GM12878 (cell line): Measurements from ENCODE around the gene SYTL2. TPM values are rescaled to one million over a fixed set of nuclear protein-coding genes. Genes with fewer than 3 reads are reported as not detected.

ENCODE experiments used
- ATAC-seq: fragments of 200-7000 bp; cut with Tn5 transposase; 3 replicates; pipeline ENCODE4 v1.9.1; 2020; ENCODE audit warnings: mild to moderate bottlenecking, moderate library complexity
- BruUV-seq: library from RNA; stranded (reverse); fragments of 400-500 nt; replicated peaks from 2 replicates; lab custom pipeline; 2021; lab: Mats Ljungman, UMichigan
- CTCF ChIA-PET: fragments of 300-600 bp; sonication (Branson Sonifier 250); formaldehyde crosslinking; extraction: SDS; loops from one replicate; lab custom pipeline; 2021; ENCODE audit warnings: inconsistent platforms; lab: Yijun Ruan, JAX
- POLR2A ChIA-PET: fragments of 350-600 bp; formaldehyde crosslinking; extraction: SDS; loops from one replicate; lab custom pipeline; 2021; ENCODE audit warnings: inconsistent platforms; lab: Charles Lee
- RAD21 ChIA-PET: fragments of 300-600 bp; sonication (Branson Sonifier 250); formaldehyde crosslinking; loops from one replicate; lab custom pipeline; 2023; ENCODE audit warnings: antibody characterized with exemption; ENCODE audit not compliant: unreplicated experiment; lab: Charles Lee
- SMC1A ChIA-PET: fragments of 300-600 bp; sonication (Branson Sonifier 250); formaldehyde crosslinking; loops from one replicate; lab custom pipeline; 2023; ENCODE audit not compliant: unreplicated experiment, uncharacterized antibody; lab: Charles Lee
- DNase-seq: peaks from one replicate; pipeline ENCODE4 v3.0.0-alpha.2; 2011; ENCODE audit warnings: low read depth, low spot score
- FAIRE-seq: peaks from 3 replicates; lab custom pipeline; 2011; peaks lifted over from hg19 to GRCh38; lab: Jason Lieb, UNC
- H2AFZ ChIP-seq: 2 replicates; pipeline ENCODE4 v1.6.0; 2011; ENCODE audit warnings: low read depth, low read length, control low read depth; ENCODE audit not compliant: control insufficient read depth
- H3K27ac ChIP-seq: 2 replicates; pipeline ENCODE4 v1.5.1; 2011; ENCODE audit warnings: control low read depth; ENCODE audit not compliant: control insufficient read depth, insufficient read depth
- H3K27me3 ChIP-seq, 2 experiments: replicated peaks in 1 of 2; 2 replicates each; pipeline versions ENCODE4 v1.6.0 to v1.6.1; 2011; ENCODE audit warnings: low read length in 1 of 2; ENCODE audit not compliant: control insufficient read depth in 2 of 2, insufficient read depth in 2 of 2
- H3K36me3 ChIP-seq, 2 experiments: 2 replicates each; pipeline ENCODE4 v1.5.1; 2011; ENCODE audit warnings: low read length in 1 of 2; ENCODE audit not compliant: control insufficient read depth in 2 of 2, insufficient read depth in 2 of 2
- H3K4me1 ChIP-seq: 2 replicates; pipeline ENCODE4 v1.6.1; 2011; ENCODE audit warnings: mild to moderate bottlenecking, low read length, moderate library complexity, mixed read lengths; ENCODE audit not compliant: control insufficient read depth, insufficient read depth
- H3K4me2 ChIP-seq: 2 replicates; pipeline ENCODE4 v1.6.0; 2011; ENCODE audit warnings: control low read depth; ENCODE audit not compliant: control insufficient read depth, insufficient read depth
- H3K4me3 ChIP-seq: fragments of 200-600 bp; sonication (generic); 2 replicates; pipeline ENCODE4 v1.5.1; 2016
- H3K79me2 ChIP-seq: 2 replicates; pipeline ENCODE4 v1.6.0; 2011; ENCODE audit warnings: low read length; ENCODE audit not compliant: control insufficient read depth, insufficient read depth
- H3K9ac ChIP-seq: 2 replicates; pipeline ENCODE4 v1.8.0; 2011; ENCODE audit warnings: low read length, control low read depth, mixed read lengths; ENCODE audit not compliant: control insufficient read depth, insufficient read depth
- H3K9me3 ChIP-seq: replicated peaks from 3 replicates; pipeline ENCODE4 v1.5.1; 2011; ENCODE audit warnings: mild to moderate bottlenecking, low read length; ENCODE audit not compliant: control insufficient read depth, insufficient read depth
- H4K20me1 ChIP-seq: 2 replicates; pipeline ENCODE4 v1.6.0; 2011; ENCODE audit not compliant: control insufficient read depth, insufficient read depth
- BACH1 ChIP-seq: fragments of 450-650 bp; IDR thresholded peaks from 2 replicates; pipeline ENCODE4 v1.6.1; 2017; ENCODE audit warnings: mild to moderate bottlenecking, borderline replicate concordance
- BCLAF1 ChIP-seq: fragments of 450-650 bp; IDR thresholded peaks from 2 replicates; pipeline ENCODE4 v1.6.1; 2017; ENCODE audit warnings: antibody characterized with exemption, mild to moderate bottlenecking, moderate library complexity
- CBX3 ChIP-seq: fragments of 200-600 bp; sonication (generic); IDR thresholded peaks from 2 replicates; pipeline ENCODE4 v1.6.1; 2016; ENCODE audit warnings: low read depth, borderline replicate concordance
- EGR1 ChIP-seq, 2 experiments: IDR thresholded peaks; 1 replicate in 1 of 2; 2 replicates in 1 of 2; pipeline ENCODE4 v1.6.1; 2011 to 2012; ENCODE audit warnings: low read depth in 2 of 2, low read length in 2 of 2, borderline replicate concordance in 1 of 2, mild to moderate bottlenecking in 1 of 2, moderate library complexity in 1 of 2
- EZH2 ChIP-seq: IDR thresholded peaks from 2 replicates; pipeline ENCODE4 v1.6.1; 2012; ENCODE audit warnings: low read depth, mild to moderate bottlenecking, control low read depth, inconsistent platforms, low read length, borderline replicate concordance; ENCODE audit not compliant: control insufficient read depth
- HCFC1 ChIP-seq: fragments of 150-350 bp; IDR thresholded peaks from 2 replicates; pipeline ENCODE4 v1.6.1; 2014; ENCODE audit warnings: low read length
- MLLT1 ChIP-seq: fragments of 450-650 bp; IDR thresholded peaks from 2 replicates; pipeline ENCODE4 v1.6.1; 2016; ENCODE audit warnings: mild to moderate bottlenecking
- MYB ChIP-seq: fragments of 150-350 bp; IDR thresholded peaks from 2 replicates; pipeline ENCODE4 v1.6.1; 2014; ENCODE audit warnings: mild to moderate bottlenecking, low read depth, low read length, borderline replicate concordance
- POLR2AphosphoS2 ChIP-seq: IDR thresholded peaks from 2 replicates; pipeline ENCODE4 v1.6.1; 2011; ENCODE audit warnings: low read depth, mild to moderate bottlenecking, low read length, improper control_type of control experiment, moderate library complexity
- SRF ChIP-seq, 2 experiments: IDR thresholded peaks; 2 replicates each; pipeline ENCODE4 v1.6.1; 2011; ENCODE audit warnings: low read depth in 2 of 2, low read length in 2 of 2, mild to moderate bottlenecking in 1 of 2, moderate library complexity in 1 of 2
- ZBED1 ChIP-seq: IDR thresholded peaks from 2 replicates; pipeline ENCODE4 v1.6.1; 2016; ENCODE audit warnings: borderline replicate concordance
- ZNF592 ChIP-seq: fragments of 450-650 bp; IDR thresholded peaks from 2 replicates; pipeline ENCODE4 v1.6.1; 2017; ENCODE audit warnings: mild to moderate bottlenecking, moderate library complexity
- WGBS: methylation state at CpG from one replicate; pipeline ENCODE4 v1.1.6; 2016; ENCODE audit warnings: low lambda C conversion rate; ENCODE audit not compliant: insufficient replicate concordance, insufficient coverage; ENCODE audit errors: missing lambda C conversion rate; 5-methylcytosine and 5-hydroxymethylcytosine counted together
- in situ Hi-C: fragments of 300-500 bp; cut with MboI; formaldehyde crosslinking; loops from 9 replicates; pipeline ENCODE4 v1.14.3; 2018; ENCODE audit warnings: mixed read lengths
- intact Hi-C: fragments of 100-400 bp; cut with micrococcal nuclease; formaldehyde crosslinking; loops from one replicate; pipeline ENCODE4 v1.14.2; 2022; ENCODE audit not compliant: unreplicated experiment
- polyA plus RNA-seq, 11 experiments: library from polyadenylated mRNA; depleted of rRNA in 4 of 11; unstranded in 6 of 11; stranded (reverse) in 5 of 11; fragments of >200 nt; fragmentation: Nextera tagmentation in 4 of 11; fragmentation: Illumina TruSeq in 1 of 11; extraction: Ambion mirVana in 4 of 11; extraction: Trizol in 1 of 11; gene quantifications; 1 replicate in 1 of 11; 2 replicates in 10 of 11; pipeline versions ENCODE4 v1.2.1 to v1.2.3, GENCODE V29; 2011 to 2016; ENCODE audit warnings: inconsistent platforms in 2 of 11, missing spikeins in 2 of 11, low read depth in 1 of 11
- total RNA-seq, 4 experiments: library from RNA; depleted of rRNA in 3 of 4; stranded (reverse); fragments of >200 nt in 3 of 4; fragmentation: Illumina TruSeq in 1 of 4; extraction: Trizol in 1 of 4; gene quantifications; 2 replicates each; pipeline versions ENCODE4 v1.2.1 to v1.2.3, GENCODE V29; 2013 to 2021

Gene SYTL2
- total and polyA plus RNA-seq, 10 of the 15 experiments (the other 5 are each of a cell fraction or from before 2014, with no cell fraction given), result 0.02 to 1.4 (median 0.31) TPM; not detected in 2

- H3K4me1 ChIP-seq, result no peaks in the 10 kb centered on the region
- ChIA-PET RAD21 (no interaction called here), CTCF (no interaction called here), SMC1A (no interaction called here), POLR2A (no interaction called here)
- 30% methylated on average over 6 of the region's 6 CpGs for WGBS
- no peak overlapping the region for H2AFZ ChIP-seq
- H4K20me1 ChIP-seq, result no peaks in the 10 kb centered on the region
- no peak for DNase-seq
- no peaks in the 10 kb centered on the region for H3K36me3 ChIP-seq
- BruUV-seq, result no TSS peak
- in situ Hi-C loops, result no loop called here
- H3K9me3 ChIP-seq, result no peaks in the 10 kb centered on the region
- H3K4me2 ChIP-seq, result no peak overlapping the region
- no peak overlapping the region for H3K4me3 ChIP-seq
- H3K9ac ChIP-seq, result no peak overlapping the region
- no peak for ATAC-seq
- H3K79me2 ChIP-seq, result no peaks in the 10 kb centered on the region
- no peak overlapping the region for H3K27ac ChIP-seq
- TF ChIP-seq POLR2AphosphoS2 (no peak), HCFC1 (no peak), EGR1 (IDR thresholded peaks at IDR 0.05; ENCODE audit: borderline replicate concordance in 1 of 2, low read depth in 2 of 2, low read length in 2 of 2) (no peak), MLLT1 (no peak), EZH2 (no peak), ZBED1 (no peak), MYB (no peak), SRF (IDR thresholded peaks at IDR 0.05; ENCODE audit: low read depth in 2 of 2, low read length in 2 of 2) (no peak), ZNF592 (no peak), BACH1 (no peak), CBX3 (no peak), BCLAF1 (no peak)
- H3K27me3 ChIP-seq, result no peaks in the 10 kb centered on the region; a peak in 1 of 4 replicates
- FAIRE-seq, result no peak
- intact Hi-C loops, result no loop called here
These were observed 62.5 kb downstream of the SYTL2 start for GRCh38 chr11:85748455-85748891.
